GM23338 (cell line): ENCODE measurements around the gene PCDHGA5. TPM values are rescaled to one million over a fixed set of nuclear protein-coding genes. Genes with fewer than 3 reads are reported as not detected.

Experiments
- ATAC-seq: fragments of 200-7000 bp; cut with Tn5 transposase; 3 replicates; pipeline ENCODE4 v1.9.1; 2020
- DNase-seq: peaks from one replicate; pipeline ENCODE4 v3.0.0-alpha.2; 2015; ENCODE audit warnings: low spot score
- H2AFZ ChIP-seq: fragments of 200-600 bp; sonication (generic); 2 replicates; pipeline ENCODE4 v1.8.0; 2016; ENCODE audit warnings: antibody characterized with exemption, mild to moderate bottlenecking, moderate library complexity
- H3F3A ChIP-seq: fragments of 200-600 bp; sonication (generic); replicated peaks from 2 replicates; pipeline ENCODE4 v1.8.0; 2017; ENCODE audit warnings: antibody characterized with exemption, mixed run types, low read depth
- H3K27ac ChIP-seq: fragments of 200-600 bp; sonication (generic); 2 replicates; pipeline ENCODE4 v1.6.1; 2016; ENCODE audit warnings: low read depth
- H3K27me3 ChIP-seq: fragments of 200-600 bp; sonication (generic); 2 replicates; pipeline ENCODE4 v1.8.0; 2016; ENCODE audit warnings: mild to moderate bottlenecking, mixed run types, moderate library complexity; ENCODE audit not compliant: insufficient read depth
- H3K36me3 ChIP-seq: fragments of 200-600 bp; sonication (generic); 2 replicates; pipeline ENCODE4 v1.8.0; 2016; ENCODE audit warnings: mild to moderate bottlenecking; ENCODE audit not compliant: insufficient read depth
- H3K4me1 ChIP-seq: fragments of 200-600 bp; sonication (generic); 2 replicates; pipeline ENCODE4 v1.8.0; 2016; ENCODE audit warnings: mild to moderate bottlenecking, moderate library complexity; ENCODE audit not compliant: insufficient read depth
- H3K4me2 ChIP-seq: fragments of 200-600 bp; sonication (generic); 2 replicates; pipeline ENCODE4 v1.7.1; 2017; ENCODE audit warnings: mixed run types
- H3K4me3 ChIP-seq: fragments of 200-600 bp; sonication (generic); 2 replicates; pipeline ENCODE4 v1.6.1; 2016; ENCODE audit warnings: mixed run types
- H3K79me2 ChIP-seq: fragments of 200-600 bp; sonication (generic); replicated peaks from 2 replicates; pipeline ENCODE4 v1.8.0; 2017; ENCODE audit warnings: mild to moderate bottlenecking; ENCODE audit not compliant: insufficient read depth
- H3K9me2 ChIP-seq: fragments of 200-600 bp; sonication (generic); 2 replicates; pipeline ENCODE4 v1.8.0; 2017; ENCODE audit not compliant: insufficient read depth
- H4K20me1 ChIP-seq: fragments of 200-600 bp; sonication (generic); replicated peaks from 2 replicates; pipeline ENCODE4 v1.8.0; 2017; ENCODE audit warnings: mild to moderate bottlenecking; ENCODE audit not compliant: insufficient read depth
- H3K27ac Mint-ChIP-seq: 2 replicates; pipeline ENCODE4 v1.8.0; 2020; ENCODE audit warnings: inconsistent platforms, mild to moderate bottlenecking, moderate library complexity, mixed read lengths
- H3K27me3 Mint-ChIP-seq: 3 replicates; pipeline ENCODE4 v1.8.0; 2022; ENCODE audit warnings: low read depth, mild to moderate bottlenecking, moderate library complexity, mixed read lengths, inconsistent platforms; ENCODE audit not compliant: insufficient read depth, poor library complexity
- H3K36me3 Mint-ChIP-seq: 3 replicates; pipeline ENCODE4 v1.8.0; 2021; ENCODE audit warnings: low read depth, mild to moderate bottlenecking, inconsistent platforms, moderate library complexity, mixed read lengths
- H3K4me1 Mint-ChIP-seq: 3 replicates; pipeline ENCODE4 v1.8.0; 2020; ENCODE audit warnings: mild to moderate bottlenecking, inconsistent platforms, mixed read lengths
- H3K4me3 Mint-ChIP-seq: 3 replicates; pipeline ENCODE4 v1.8.0; 2021; ENCODE audit warnings: moderate library complexity, mild to moderate bottlenecking, inconsistent platforms, mixed read lengths
- H3K9me3 Mint-ChIP-seq: 3 replicates; pipeline ENCODE4 v1.8.0; 2020; ENCODE audit warnings: moderate library complexity, mild to moderate bottlenecking, inconsistent platforms, mixed read lengths
- ETS1 ChIP-seq: IDR thresholded peaks from 2 replicates; pipeline ENCODE4 v1.6.1; 2016; ENCODE audit warnings: antibody characterized with exemption
- STAT1 ChIP-seq: IDR thresholded peaks from one replicate; pipeline ENCODE4 v1.6.1; 2016; ENCODE audit warnings: antibody characterized with exemption; ENCODE audit not compliant: unreplicated experiment
- ZNF114 ChIP-seq: fragments of 250-450 bp; sonication (Bioruptor Pico); IDR thresholded peaks from 2 replicates; pipeline ENCODE4 v1.5.0; 2020; ENCODE audit warnings: mild to moderate bottlenecking, moderate library complexity
- ZNF331 ChIP-seq: fragments of 250-450 bp; sonication (Bioruptor Pico); IDR thresholded peaks from 2 replicates; pipeline ENCODE4 v1.5.0; 2020; ENCODE audit warnings: low read depth, mild to moderate bottlenecking, moderate library complexity
- ZNF462 ChIP-seq: fragments of 250-450 bp; sonication (Bioruptor Pico); IDR thresholded peaks from 2 replicates; pipeline ENCODE4 v1.5.0; 2020; ENCODE audit warnings: mild to moderate bottlenecking, moderate library complexity
- polyA plus RNA-seq: library from polyadenylated mRNA; unstranded; fragments of >200 nt; fragmentation: Nextera tagmentation; extraction: Ambion mirVana; gene quantifications from 2 replicates; pipeline ENCODE4 v1.2.1, GENCODE V29; 2016
- total RNA-seq: library from RNA; depleted of rRNA; stranded (reverse); fragments of >200 nt; shearing (Covaris generic); gene quantifications from 2 replicates; pipeline ENCODE4 v1.2.3, GENCODE V29; 2014

PCDHGA5 gene
- total and polyA plus RNA-seq, 2 experiments from 2014 or later = 0.55 to 3.1 TPM

GRCh38 chr5:141398608-141399007 lies 34.6 kb downstream of the PCDHGA5 start (continued):
- no peak for TF ChIP-seq ZNF114 (CRISPR knock-in tag)
- no peak for TF ChIP-seq ZNF331 (CRISPR knock-in tag)

GRCh38 chr5:141399555-141400258 lies 35.7 kb downstream of the PCDHGA5 start:
- no peak overlapping the region for H3K4me2 ChIP-seq
- no peaks in the 10 kb centered on the region for H3K27me3 ChIP-seq
- no peak for DNase-seq
- H3F3A ChIP-seq = no peaks in the 10 kb centered on the region
- no peak overlapping the region for H3K4me3 Mint-ChIP-seq
- H3K27ac Mint-ChIP-seq = no peak overlapping the region
- H3K9me2 ChIP-seq = no peaks in the 10 kb centered on the region
- peaks cover 73% of the 10 kb centered on the region for H3K9me3 Mint-ChIP-seq
- peaks cover 11% of the 10 kb centered on the region for H3K27me3 Mint-ChIP-seq
- H3K36me3 Mint-ChIP-seq = peaks cover 59% of the 10 kb centered on the region
- no peaks in the 10 kb centered on the region; the same call in 2 of the 3 replicates for H3K4me1 Mint-ChIP-seq
- H3K79me2 ChIP-seq = no peaks in the 10 kb centered on the region; the same call in 1 of the 2 replicates
- H3K4me1 ChIP-seq = no peaks in the 10 kb centered on the region
- H2AFZ ChIP-seq = no peak overlapping the region
- 0 out of 2 replicates have a peak, but pooled peaks cover 11% of the 10 kb centered on the region for H3K36me3 ChIP-seq
- no peak overlapping the region for H3K27ac ChIP-seq
- TF ChIP-seq ETS1 (no peak), ZNF462 (no peak), STAT1 (no peak)
- ATAC-seq = no peak
- H4K20me1 ChIP-seq = no peaks in the 10 kb centered on the region
- H3K4me3 ChIP-seq = no peak overlapping the region
